Daoy (cell line): ENCODE results near the gene KHDRBS2. TPM values are rescaled to one million over a fixed set of nuclear protein-coding genes. Genes with fewer than 3 reads are reported as not detected.
A peak's percentile ranks its signal among the peaks of the same experiment; 100 is the strongest.

ENCODE experiments used
- DNase-seq: peaks from one replicate; pipeline ENCODE4 v3.0.0-alpha.2; 2015; ENCODE audit warnings: low read depth
- total RNA-seq: library from RNA; depleted of rRNA; stranded (reverse); fragments of >200 nt; shearing (Covaris generic); gene quantifications from 2 replicates; pipeline ENCODE4 v1.2.3, GENCODE V29; 2014

KHDRBS2 gene
- total RNA-seq, 1 experiment from 2014 or later: not detected

DNA sequence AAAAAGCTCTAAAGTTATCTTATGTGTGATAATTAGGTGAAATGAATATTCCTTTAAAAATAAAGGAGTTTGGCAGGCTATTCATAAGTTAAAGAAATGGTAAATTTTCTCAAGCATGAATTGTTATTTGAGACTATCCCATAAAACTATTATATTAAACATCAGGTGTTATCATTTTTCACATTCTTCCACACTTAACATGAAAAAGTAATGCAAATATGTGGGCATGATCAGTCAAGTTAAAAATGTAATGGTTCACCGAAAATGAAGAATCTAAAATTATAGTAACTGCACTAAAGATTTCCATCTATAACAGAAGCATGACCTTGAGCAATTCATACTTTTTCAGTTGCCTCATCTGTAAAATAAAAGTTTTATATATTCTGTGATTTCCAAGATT, 110.8 kb downstream of the KHDRBS2 start:
- DNase-seq: no peak

DNA sequence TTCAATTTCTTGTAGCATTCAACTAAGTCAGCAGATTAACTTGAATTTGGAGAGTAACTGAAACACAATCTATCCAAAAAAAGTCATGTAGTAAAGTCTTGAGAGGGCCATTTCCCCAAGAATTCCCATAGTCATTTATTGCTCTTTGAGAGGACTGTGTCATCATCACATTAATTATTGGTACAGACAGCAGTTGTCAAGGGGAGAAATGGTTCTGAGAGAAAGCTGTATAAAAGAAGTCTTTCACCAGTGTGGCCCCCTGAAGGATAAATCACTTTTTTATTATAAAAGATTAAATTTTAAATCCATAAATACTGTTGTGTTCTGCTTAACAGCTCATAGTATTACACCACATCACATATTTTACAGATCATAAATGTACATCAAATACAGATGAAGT, 111.5 kb downstream of the KHDRBS2 start:
- DNase-seq: no peak

DNA sequence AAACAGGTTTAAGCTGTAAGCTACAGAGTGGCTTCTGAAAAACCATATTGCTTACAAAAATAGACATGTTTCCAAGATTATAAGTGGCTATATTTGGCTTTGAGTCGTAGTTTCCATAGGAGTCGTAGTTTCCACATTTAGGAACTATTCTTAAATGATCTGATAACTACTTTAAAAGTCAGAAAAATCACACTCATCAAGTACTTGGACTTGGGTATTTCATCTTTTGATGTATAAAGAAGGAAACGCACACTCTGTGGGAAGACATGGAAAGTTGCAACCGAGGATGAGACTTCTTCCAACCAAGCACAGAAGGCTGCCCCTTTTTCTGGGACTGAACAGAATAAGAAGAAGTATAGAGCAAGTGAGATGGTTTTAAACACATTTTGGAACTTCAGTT, 118.3 kb downstream of the KHDRBS2 start:
- no peak for DNase-seq

DNA sequence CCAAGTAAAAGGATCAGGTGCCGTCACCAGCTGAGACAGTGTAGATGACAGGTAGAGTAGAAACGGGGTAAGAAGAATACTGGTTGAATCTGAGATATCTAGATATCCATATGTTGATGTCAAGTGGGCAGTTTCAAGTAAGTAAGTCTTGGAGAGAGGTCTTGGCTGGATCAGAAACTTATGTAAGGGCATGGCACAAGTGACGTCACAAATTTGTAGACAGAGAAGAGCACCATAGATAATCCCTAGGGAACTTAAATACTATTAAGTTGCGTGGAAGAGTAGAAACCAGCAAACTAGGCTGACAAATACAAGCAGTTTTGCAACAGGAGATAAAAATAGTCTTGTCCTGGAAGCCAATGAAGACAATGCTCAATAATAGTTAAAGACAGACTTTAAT, 123.2 kb downstream of the KHDRBS2 start:
- DNase-seq: no peak

DNA sequence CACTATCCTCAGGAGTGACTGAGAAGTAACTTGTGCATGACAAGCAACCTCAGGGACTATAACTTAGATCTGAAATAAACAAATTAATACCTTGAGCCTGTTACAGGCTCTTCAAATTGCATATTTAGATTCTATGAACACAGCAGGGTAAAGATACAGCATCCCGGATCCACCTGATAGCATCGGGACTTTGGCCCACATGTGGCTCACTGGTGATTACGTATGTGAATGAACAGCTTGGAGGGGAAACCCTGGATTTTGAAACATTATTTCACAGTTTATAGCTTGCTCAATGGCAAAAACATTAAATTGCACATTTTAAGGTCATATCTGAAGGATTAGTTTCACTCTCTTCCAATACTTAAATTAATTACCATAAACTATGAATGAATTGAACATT, 133.2 kb downstream of the KHDRBS2 start:
- no peak for DNase-seq

DNA sequence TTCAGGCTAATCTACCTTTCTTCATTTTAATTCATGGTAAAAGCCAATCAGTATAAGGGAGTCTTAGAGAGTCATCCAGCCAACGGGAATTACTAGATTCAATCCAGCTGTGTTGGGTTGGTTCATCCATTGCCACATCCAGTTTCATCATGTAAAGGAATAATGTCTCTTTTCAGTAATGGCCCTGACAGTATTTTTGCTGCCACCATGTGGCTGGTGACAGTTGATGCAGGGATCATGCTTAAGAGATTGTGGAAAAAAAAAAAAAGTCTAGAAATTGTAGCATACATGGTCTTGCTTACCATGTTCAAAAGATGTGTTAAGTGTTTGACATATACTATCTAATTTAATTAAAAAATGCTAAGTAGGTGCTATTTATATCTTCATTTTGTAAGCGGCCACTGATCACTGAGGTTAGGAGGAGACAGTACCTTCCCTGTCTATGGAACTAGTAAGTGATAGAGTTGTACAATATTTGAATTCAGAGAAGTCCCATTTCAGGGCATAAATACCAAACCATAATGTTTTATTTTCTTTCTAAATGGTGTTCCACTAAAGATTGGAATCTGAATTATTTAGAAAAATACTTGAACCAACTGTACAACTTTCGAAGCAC, 135.9 kb downstream of the KHDRBS2 start:
- peak; percentile 4 for DNase-seq

DNA sequence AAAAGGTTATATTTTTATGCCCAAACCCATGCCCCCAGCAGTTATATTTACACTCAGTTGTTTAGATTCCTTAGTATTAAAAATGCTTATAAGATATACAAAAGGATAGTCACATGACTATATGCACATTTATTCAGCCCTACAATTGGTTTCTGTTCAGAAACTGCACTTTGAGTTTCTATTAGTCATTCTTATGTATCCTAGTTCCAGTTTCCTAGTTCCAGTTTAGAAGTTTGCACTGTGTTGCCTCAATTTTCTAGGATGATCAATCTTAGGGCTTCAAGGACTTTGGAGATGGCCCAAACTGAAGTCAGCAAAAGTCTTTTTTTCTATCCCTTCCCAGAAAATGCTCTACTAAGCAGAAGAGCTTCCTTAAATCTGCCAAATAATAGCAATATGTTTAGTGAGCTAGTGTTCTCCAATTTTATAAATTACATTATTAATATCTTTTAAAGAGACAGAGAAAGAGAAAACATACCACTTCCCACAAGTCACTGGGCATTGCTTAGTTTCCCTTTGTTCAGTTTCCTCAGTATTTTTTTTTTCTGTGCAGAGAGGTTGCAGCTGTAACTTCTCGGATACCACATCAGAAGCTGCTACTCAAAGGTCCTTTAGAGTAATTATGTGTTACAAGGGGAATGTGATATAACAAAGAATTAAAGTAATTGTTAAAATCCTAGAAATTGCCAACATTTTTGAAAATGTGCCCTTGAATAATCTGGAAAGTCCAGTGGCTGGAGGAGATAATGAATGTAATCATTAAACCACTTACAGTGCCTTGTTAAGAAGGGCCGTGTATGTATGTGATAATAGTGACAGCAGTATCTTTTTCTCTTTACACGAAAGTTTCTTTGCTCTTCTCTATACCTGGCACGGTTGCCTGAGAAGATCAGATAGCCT, 138.8 kb downstream of the KHDRBS2 start:
- no peak for DNase-seq

DNA sequence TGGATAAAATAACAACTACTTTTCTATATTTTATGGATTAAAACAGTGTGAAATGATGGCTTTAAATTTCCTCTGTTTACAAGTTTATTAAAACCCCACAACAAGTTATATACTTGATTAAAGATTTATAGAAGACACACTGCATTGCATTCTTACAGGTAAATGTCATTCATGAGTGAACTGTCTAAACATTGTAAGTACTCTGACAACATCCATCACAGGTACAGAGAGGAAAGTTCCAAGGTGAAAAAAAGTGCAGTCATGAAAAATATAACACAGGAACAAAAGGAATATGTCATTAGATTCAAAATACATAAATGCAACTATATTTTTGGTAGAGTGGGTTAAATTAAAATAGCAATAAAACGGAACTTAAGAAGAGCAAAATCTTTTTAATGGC, 156.9 kb downstream of the KHDRBS2 start:
- no peak for DNase-seq

DNA sequence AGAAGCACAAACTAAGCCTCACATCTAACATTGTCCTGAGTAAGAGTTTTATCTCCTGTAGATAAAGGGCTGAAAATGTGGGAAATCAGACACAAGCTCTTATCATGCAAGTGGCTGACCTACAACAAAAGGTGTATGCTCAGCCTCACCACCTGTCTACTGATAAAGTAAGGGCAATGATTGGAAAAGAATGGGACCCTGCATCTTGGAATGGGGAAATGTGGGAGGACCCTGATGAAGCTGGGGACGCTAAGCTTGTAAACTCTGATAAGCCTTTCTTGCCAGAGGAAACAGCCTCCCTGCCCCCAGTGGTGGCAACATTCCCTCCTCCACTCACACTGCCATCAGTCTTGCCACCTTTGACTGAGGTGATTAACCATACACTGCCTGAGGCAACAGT, 166.6 kb downstream of the KHDRBS2 start:
- DNase-seq: no peak

DNA sequence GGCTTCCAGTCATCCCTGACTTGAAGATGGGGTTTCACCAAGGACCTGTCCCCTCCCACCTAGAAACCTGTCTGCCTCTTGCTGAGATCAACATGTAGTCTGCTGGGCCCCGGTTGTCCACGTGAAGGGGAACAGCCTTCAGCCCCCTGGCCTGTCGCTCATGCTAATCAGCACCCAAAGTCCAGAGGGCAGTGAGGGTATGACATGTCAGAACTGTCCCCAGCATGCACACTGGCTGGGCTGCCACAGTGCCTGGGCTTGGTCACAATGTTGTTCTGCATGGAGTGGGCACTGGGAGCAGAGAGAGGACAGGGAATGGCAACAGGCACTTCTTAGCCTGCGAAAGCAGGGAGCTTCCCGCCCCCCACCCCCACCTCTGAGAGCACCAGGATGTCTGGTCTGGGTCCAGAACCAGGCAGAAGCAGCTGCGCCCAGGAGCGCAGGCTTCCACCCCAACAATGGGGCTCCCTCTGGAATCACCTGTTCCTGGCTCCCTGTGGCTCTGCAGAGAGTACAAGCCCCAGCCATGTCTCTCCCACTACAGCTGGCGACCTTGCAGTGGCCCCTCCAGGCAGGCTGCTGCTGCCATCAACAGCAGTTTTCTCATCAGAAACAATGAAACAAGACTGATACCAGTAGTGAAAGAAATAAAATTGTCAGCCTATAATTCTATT, 182.7 kb downstream of the KHDRBS2 start:
- no peak for DNase-seq

DNA sequence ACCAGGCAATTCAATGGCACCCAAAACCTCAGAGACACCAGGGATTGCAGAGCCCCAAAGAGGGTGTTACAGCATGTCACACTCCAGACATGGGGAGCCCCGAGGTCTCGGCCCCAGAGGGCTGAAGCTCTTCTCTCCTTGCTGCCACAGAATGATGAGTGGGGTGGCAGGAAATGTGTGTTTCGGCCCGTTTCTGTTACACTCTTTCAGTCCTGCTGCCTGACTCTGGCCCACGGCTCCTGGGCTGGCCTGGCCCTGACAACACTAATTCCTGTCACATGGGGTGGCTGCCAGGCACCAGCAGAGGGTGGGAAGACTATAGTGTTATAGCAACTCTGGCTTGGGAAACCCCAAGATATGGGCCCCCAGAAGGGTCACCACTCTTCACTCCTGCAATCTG, 183.6 kb downstream of the KHDRBS2 start:
- DNase-seq: no peak

DNA sequence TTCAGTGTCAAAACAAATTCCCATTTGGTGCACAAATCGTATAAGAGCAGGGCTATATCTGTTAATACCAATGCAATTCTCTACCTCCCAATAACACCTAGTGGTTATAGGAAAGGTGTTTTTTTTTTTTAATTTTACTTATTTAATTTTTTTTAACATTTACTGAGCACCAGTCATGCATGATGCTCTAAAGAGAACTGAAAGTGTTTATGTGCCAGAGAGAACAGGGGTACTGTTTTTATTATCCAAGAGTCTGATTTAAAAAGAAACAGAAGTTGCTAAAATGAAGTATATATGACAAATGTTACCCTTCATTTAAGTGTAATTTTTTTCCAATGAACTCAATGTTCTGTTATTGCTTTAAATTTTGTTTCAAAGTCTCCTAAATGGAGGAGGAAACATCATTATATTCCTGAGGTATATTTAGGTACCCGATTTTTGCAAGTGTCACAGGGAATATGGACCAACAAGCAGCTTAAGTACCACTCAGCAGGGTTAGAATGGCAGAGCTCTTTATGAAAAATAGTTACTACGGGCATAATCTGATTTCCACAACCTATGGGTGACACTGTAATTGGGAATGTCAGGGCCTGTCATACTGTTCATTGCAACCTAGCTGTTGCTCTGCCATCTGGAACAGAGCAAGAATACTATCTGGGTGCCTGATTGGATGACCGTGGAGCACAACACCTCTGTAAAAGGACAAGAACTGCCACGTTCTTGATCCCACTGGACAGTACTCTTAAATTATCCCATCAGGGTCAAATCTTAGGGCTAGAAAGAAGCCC, 195.4 kb downstream of the KHDRBS2 start:
- no peak for DNase-seq

DNA sequence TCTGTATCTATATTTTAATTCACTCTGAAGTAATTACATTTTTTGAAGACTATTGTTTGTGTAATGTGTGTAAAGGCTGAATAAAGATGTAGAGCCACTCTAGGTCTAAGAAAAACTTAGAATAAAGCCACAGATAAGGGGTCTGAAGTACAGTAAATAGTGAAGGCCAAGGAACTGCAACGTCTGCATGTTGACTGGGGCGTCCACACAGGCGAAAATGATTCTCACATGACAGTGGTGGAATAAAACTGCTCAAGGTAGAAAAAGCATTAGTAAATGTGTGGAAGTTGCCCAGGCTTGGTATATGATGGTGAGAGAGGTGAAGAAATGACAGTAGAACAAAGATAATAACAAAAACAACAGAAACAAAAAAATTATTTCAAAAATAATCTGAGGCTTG, 196.2 kb downstream of the KHDRBS2 start:
- DNase-seq: no peak

DNA sequence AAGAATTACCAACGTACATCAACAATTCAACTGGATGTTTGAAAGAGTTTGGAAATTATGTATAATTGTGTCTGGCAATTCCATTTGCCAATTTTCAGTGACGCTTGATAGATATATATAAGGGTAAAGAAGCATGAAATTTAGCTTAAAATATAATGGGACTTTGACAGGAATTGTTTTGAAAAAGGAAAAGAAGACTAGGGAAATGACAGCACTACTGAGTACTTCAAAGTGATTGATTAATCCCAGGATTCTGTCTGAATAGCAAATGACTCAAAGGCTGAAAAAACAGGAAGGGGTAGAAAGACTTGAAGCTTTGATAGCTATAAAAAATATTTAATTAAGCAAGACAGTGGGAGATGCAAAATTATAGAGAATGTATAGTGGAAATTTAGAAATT, 200.0 kb downstream of the KHDRBS2 start:
- no peak for DNase-seq

DNA sequence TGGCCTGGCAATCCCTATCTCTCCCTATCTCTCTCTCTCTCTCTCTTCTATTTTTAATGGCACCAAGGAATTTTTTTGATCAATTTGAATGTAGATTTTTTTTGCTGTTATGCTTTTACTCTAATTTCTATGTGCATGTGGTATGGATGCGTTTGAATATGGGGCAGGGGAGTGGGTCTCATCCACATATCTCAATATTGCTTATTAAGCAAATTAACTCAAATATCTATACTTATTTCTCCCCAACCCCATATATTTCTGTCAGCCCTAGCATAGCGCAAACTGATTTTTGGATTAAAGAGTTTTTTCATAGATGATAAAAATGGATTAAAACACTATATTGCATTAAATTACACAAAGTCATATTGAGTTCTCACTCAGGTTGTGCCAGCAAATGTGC, 210.2 kb downstream of the KHDRBS2 start:
- no peak for DNase-seq

DNA sequence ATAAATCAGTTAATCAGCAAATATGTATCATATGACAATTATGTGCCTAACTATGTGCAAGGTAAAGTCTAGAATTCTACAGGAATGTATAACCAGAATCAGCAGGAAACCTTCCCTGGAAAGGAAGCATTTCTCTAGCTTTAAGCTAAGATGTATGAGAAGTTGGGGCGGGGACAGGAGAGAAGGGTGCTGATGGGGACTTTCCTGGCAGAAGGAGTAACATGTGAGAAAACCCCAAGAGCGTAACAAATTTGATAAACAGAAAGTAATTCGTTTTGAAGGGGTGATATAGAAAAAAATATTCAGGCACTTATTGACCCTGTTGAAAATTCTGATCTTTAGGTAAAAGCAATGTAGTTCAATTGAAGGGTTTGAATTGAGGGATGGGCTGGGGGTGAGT, 226.1 kb downstream of the KHDRBS2 start:
- DNase-seq: no peak

DNA sequence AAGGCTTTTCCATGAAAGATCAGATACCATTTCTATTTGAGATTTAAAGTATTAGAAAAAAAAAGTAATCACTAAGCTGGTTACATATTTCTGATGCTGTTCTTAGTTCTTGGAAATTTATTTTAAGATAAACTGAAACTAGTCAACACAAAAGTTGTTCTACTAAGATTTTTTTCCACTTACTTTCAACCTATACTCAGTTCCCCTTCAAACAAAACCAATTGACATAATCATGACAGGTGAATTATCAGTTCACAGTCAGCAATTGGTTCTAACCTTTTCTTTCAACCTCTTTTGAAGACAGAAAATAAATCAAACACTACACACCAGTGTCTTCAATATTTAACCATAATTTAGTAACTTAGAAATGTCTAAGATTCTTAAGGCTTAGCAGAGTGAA, 228.7 kb downstream of the KHDRBS2 start:
- DNase-seq: no peak

DNA sequence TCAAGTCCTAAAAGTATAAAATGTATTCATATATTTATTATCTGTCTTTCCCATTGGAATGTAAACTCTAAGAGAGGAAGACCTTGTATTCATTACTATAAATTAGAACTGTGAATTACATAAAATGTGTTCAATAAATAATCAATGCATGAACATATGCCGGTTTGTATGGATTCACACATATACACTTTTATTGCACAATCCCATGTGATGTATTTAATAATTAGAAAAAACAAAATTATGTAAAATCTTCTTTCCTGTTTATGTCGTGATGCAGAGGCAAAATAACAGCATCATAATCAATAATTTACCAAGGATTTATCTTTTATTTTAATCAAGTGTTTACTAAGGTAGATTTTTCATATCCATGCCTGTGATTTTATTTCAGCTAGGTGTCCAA, 240.5 kb downstream of the KHDRBS2 start:
- DNase-seq: no peak

DNA sequence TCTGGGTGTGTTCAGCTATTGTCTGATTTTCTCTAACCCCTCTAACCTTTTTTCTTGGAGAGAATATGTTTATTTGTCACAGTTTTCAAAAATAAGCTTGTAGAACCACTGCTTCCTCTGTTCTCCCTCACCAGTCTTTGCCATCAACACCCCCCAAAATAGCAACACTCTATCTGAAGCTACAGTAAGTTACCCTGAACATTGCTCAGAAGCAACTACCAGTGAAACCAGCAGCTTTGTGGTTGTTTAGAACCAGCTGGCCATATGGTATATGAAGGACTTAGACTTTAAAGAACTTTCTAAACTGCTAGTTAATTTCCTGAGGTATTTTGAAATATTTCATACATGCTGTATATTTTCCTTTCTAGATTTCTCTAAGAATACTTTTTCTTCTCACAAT, 242.9 kb downstream of the KHDRBS2 start:
- DNase-seq: no peak

DNA sequence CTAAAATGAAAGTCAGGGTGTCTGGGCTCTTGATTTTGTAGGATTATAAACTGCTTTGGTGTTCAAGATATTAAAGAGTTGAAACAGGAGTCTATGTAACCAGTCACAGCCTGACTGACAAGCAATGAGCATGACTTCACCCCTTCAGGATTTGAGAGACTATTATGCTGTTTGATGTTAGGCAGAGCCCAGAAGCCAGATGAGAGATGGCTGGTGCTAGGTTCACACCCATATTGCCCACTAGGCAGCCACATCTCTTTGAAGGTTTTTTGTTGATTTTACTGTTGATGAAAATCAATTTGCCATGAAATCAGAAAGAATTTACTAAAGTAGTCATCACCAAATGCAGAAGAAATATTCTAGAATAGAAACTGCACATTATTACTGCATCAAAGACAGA, 243.6 kb downstream of the KHDRBS2 start:
- DNase-seq: no peak

DNA sequence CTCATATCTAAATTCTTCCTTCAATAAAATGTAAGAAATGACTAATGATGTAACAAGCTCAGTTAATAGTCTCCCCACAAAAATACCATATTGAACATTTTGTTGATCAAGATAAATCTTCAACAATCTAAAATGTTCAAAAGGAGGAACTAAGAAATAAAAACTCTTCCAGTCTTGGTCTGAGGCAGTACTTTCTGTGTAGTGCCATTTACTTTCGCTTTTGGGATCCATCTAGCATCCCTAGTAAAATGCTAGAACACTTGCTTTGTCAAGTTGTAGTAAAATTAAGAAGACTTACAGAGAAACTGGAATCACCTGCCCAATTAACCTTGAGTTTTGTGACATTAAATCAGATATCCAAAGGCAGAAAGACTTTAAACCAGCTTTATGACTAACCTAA, 246.4 kb downstream of the KHDRBS2 start:
- no peak for DNase-seq

DNA sequence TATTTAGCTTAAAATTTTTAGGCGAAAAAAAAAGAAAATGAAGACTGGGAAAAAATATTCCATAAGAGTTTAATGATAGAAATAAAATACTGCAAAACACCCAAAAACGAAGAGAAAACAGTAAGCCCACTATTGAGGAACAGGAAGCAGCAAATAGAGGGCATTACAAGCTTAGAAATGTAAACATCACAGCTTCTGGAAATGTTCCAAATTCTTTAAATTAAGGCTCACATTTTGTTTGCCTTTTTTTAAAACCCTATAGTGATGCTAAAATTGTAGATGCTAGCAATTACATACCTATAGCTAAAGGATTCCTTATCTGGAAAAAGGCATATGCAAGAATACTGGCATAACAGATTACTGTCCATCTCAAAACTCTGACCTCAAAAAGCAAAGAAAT, 248.6 kb downstream of the KHDRBS2 start:
- no peak for DNase-seq
